Epithelial cell of prostate (primary cell): Measurements from ENCODE around the gene SCN3A.

Source experiments
- DNase-seq: peaks from one replicate; pipeline ENCODE4 v3.0.0-alpha.2; 2011; ENCODE audit warnings: low read depth, low spot score
- H3K27ac ChIP-seq: fragments of 450-650 bp; 2 replicates; pipeline ENCODE4 v1.5.1; 2017; ENCODE audit warnings: mild to moderate bottlenecking

Gene SCN3A

GRCh38 chr2:165064743-165065142 lies 139.1 kb downstream of the SCN3A start:
- no peak for DNase-seq
- H3K27ac ChIP-seq = no peak overlapping the region

- DNase-seq = no peak
- H3K27ac ChIP-seq = no peak overlapping the region
These were observed 143.4 kb downstream of the SCN3A start for GRCh38 chr2:165060411-165060810.

- no peak for DNase-seq
- no peak overlapping the region for H3K27ac ChIP-seq
These were observed 145.2 kb downstream of the SCN3A start for GRCh38 chr2:165058476-165059265.

- DNase-seq = no peak
- H3K27ac ChIP-seq = no peak overlapping the region
These were observed 145.9 kb downstream of the SCN3A start for GRCh38 chr2:165057931-165058330.

- no peak overlapping the region for H3K27ac ChIP-seq
These were observed 146.5 kb downstream of the SCN3A start for GRCh38 chr2:165057308-165057707.

GRCh38 chr2:165056564-165056963 lies 147.3 kb downstream of the SCN3A start:
- H3K27ac ChIP-seq = no peak overlapping the region
- no peak for DNase-seq

More at GRCh38 chr2:165057308-165057707, 146.5 kb downstream of the SCN3A start:
- no peak for DNase-seq

- no peak overlapping the region for H3K27ac ChIP-seq
- no peak for DNase-seq
These were observed 148.6 kb downstream of the SCN3A start for GRCh38 chr2:165055082-165055851.

- DNase-seq = no peak
- no peak overlapping the region for H3K27ac ChIP-seq
These were observed 149.2 kb downstream of the SCN3A start for GRCh38 chr2:165054652-165055051.

GRCh38 chr2:165044505-165045303 lies 159.1 kb downstream of the SCN3A start:
- no peak overlapping the region for H3K27ac ChIP-seq
- no peak for DNase-seq
